Measurements from ENCODE around the gene DCDC1.

Gene DCDC1

DNA sequence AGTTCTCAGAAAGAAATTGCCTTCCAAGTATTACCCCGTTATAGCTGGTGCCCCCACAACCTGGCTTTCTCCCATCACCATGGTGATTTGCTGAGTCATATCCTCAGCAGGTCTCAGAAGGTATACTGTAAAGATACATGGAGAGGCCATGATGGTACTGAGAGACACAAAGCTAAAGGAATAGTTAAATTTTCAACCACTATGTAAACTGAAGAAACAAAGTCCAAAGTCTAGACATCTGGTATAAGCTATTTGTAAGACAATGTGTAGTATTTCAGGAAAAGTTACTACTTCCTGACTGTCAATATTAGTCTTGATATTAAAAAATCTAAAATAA, 377.1 kb downstream of the DCDC1 start:
- Histone ChIP-seq H3K4me3 (ENCODE audit: low read depth, low read length) (no peak overlapping the region), H3K9ac (ENCODE audit: low read length) (no peak overlapping the region), H4K91ac (ENCODE audit: low read depth, low read length) (no peak overlapping the region), H3K9me3 (ENCODE audit: insufficient read depth, low read depth, low read length) (no peaks in the 10 kb centered on the region), H3K79me1 (ENCODE audit: low read length) (no peaks in the 10 kb centered on the region), H3K79me2 (ENCODE audit: control insufficient read depth, insufficient read depth, low read length, poor library complexity) (no peaks in the 10 kb centered on the region), H3K4me1 (ENCODE audit: control insufficient read depth in 1 of 2, insufficient read depth in 2 of 2, low read length in 2 of 2) (no peaks in the 10 kb centered on the region), H2AK5ac (ENCODE audit: low read length) (no peak overlapping the region), H3K4ac (ENCODE audit: low read depth, low read length) (no peak overlapping the region), H3K14ac (ENCODE audit: low read length) (no peak overlapping the region), H3K4me2 (ENCODE audit: low read length) (no peak overlapping the region), H3K27me3 (ENCODE audit: insufficient read depth, low read length) (no peaks in the 10 kb centered on the region), H4K12ac (ENCODE audit: low read depth, low read length) (no peak overlapping the region), H2AFZ (ENCODE audit: insufficient read depth, low read length, poor library complexity) (no peak overlapping the region), H2BK12ac (ENCODE audit: low read length) (no peak overlapping the region), H2BK5ac (ENCODE audit: low read depth, low read length, poor library complexity) (no peak overlapping the region), H3K18ac (ENCODE audit: low read length) (no peak overlapping the region), H3K36me3 (ENCODE audit: control insufficient read depth in 1 of 2, insufficient read depth in 2 of 2, low read length in 2 of 2) (no peaks in the 10 kb centered on the region), H3K27ac (ENCODE audit: low read depth, low read length) (no peak overlapping the region), H3K23ac (ENCODE audit: low read length) (no peak overlapping the region), H2BK120ac (ENCODE audit: insufficient read depth, low read length, poor library complexity) (no peak overlapping the region), H4K8ac (ENCODE audit: low read depth, low read length) (no peak overlapping the region)
- WGBS (ENCODE audit: extremely low coverage, insufficient coverage, insufficient read length), result no CpG with 5 or more reads among the region's 1 CpG
- DNase-seq, result no peak

DNA sequence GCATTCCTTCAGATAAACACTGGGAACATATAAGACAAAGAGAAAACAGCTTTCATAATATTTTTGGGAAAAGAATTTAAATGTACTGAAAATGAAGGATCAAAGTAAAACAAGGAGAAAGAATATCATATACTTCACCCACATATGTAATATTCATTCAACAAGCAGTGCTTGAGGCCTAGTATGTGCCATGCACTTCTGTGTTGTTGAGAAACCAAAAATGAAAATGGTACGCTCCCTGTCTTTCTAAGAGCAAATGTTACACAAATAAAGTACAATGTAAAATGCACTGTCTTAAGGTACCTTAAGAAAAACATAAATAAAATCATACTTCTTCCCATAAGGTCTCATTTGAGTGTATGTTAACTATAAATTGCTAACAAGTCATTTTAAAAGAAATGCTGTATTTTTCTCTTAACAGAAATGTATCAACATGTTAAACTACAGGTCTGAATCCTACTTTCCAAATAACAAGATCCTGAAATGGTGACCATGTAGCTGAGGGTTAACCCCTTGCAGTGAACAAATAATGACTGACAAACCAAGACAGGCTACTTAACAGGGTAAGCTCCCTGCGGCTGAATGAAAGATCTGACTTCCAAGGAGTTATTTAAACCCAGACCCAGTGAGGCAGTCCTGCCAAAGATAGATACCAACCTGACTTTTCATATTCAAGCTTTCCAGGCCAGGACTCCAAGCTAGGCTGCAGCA, 377.6 kb downstream of the DCDC1 start:
- Histone ChIP-seq H4K12ac (ENCODE audit: low read depth, low read length) (no peak overlapping the region), H3K9me3 (ENCODE audit: insufficient read depth, low read depth, low read length) (no peaks in the 10 kb centered on the region), H3K27me3 (ENCODE audit: insufficient read depth, low read length) (no peaks in the 10 kb centered on the region), H2AFZ (ENCODE audit: insufficient read depth, low read length, poor library complexity) (no peak overlapping the region), H2BK120ac (ENCODE audit: insufficient read depth, low read length, poor library complexity) (no peak overlapping the region), H2AK5ac (ENCODE audit: low read length) (no peak overlapping the region), H4K8ac (ENCODE audit: low read depth, low read length) (no peak overlapping the region), H3K18ac (ENCODE audit: low read length) (no peak overlapping the region), H3K14ac (ENCODE audit: low read length) (no peak overlapping the region), H3K4me3 (ENCODE audit: low read depth, low read length) (no peak overlapping the region), H3K79me2 (ENCODE audit: control insufficient read depth, insufficient read depth, low read length, poor library complexity) (no peaks in the 10 kb centered on the region), H3K79me1 (ENCODE audit: low read length) (peaks cover 2% of the 10 kb centered on the region), H3K9ac (ENCODE audit: low read length) (no peak overlapping the region), H3K4me1 (ENCODE audit: control insufficient read depth in 1 of 2, insufficient read depth in 2 of 2, low read length in 2 of 2) (no peaks in the 10 kb centered on the region), H3K36me3 (ENCODE audit: control insufficient read depth in 1 of 2, insufficient read depth in 2 of 2, low read length in 2 of 2) (no peaks in the 10 kb centered on the region), H3K27ac (ENCODE audit: low read depth, low read length) (no peak overlapping the region), H3K4ac (ENCODE audit: low read depth, low read length) (no peak overlapping the region), H4K91ac (ENCODE audit: low read depth, low read length) (no peak overlapping the region), H2BK5ac (ENCODE audit: low read depth, low read length, poor library complexity) (no peak overlapping the region), H3K23ac (ENCODE audit: low read length) (no peak overlapping the region), H2BK12ac (ENCODE audit: low read length) (no peak overlapping the region), H3K4me2 (ENCODE audit: low read length) (no peak overlapping the region)
- no peak for DNase-seq
- no CpG with 5 or more reads among the region's 2 CpGs for WGBS (ENCODE audit: extremely low coverage, insufficient coverage, insufficient read length)

DNA sequence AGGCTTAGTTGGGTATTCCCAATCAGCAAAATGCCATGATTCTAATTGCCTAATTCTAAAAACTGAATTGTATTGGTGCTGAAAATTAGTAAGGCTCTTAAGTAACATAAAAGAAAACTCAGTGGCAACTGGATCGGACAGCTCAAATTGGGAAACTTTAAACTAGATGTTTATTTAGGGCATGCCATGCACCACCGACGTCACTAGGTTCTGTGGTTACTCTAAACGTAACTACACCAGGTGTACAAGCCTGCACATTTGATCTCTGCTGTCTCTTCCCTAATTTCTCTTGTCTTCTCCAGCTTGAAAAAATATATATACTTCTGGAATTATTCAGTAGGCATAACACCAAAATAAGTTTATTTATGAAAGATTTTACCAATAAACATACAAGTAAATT, 378.2 kb downstream of the DCDC1 start:
- no peak overlapping the region for H2BK120ac ChIP-seq (ENCODE audit: insufficient read depth, low read length, poor library complexity)
- H3K18ac ChIP-seq (ENCODE audit: low read length), result no peak overlapping the region
- H4K12ac ChIP-seq (ENCODE audit: low read depth, low read length), result no peak overlapping the region
- no peak overlapping the region for H4K91ac ChIP-seq (ENCODE audit: low read depth, low read length)
- H2AFZ ChIP-seq (ENCODE audit: insufficient read depth, low read length, poor library complexity), result no peak overlapping the region
- H3K9ac ChIP-seq (ENCODE audit: low read length), result no peak overlapping the region
- H3K79me2 ChIP-seq (ENCODE audit: control insufficient read depth, insufficient read depth, low read length, poor library complexity), result no peaks in the 10 kb centered on the region
- H3K4me3 ChIP-seq (ENCODE audit: low read depth, low read length), result no peak overlapping the region
- H3K27ac ChIP-seq (ENCODE audit: low read depth, low read length), result no peak overlapping the region
- no peaks in the 10 kb centered on the region for H3K27me3 ChIP-seq (ENCODE audit: insufficient read depth, low read length)
- no peaks in the 10 kb centered on the region for H3K4me1 ChIP-seq (ENCODE audit: control insufficient read depth in 1 of 2, insufficient read depth in 2 of 2, low read length in 2 of 2)
- no CpG with 5 or more reads among the region's 4 CpGs for WGBS (ENCODE audit: extremely low coverage, insufficient coverage, insufficient read length)
- H3K79me1 ChIP-seq (ENCODE audit: low read length), result peaks cover 2% of the 10 kb centered on the region
- no peak overlapping the region for H2BK5ac ChIP-seq (ENCODE audit: low read depth, low read length, poor library complexity)
- no peak overlapping the region for H2AK5ac ChIP-seq (ENCODE audit: low read length)
- no peak for DNase-seq
- no peaks in the 10 kb centered on the region for H3K9me3 ChIP-seq (ENCODE audit: insufficient read depth, low read depth, low read length)
- no peak overlapping the region for H2BK12ac ChIP-seq (ENCODE audit: low read length)
- H3K14ac ChIP-seq (ENCODE audit: low read length), result no peak overlapping the region
- no peak overlapping the region for H4K8ac ChIP-seq (ENCODE audit: low read depth, low read length)
- H3K4ac ChIP-seq (ENCODE audit: low read depth, low read length), result no peak overlapping the region
- H3K36me3 ChIP-seq (ENCODE audit: control insufficient read depth in 1 of 2, insufficient read depth in 2 of 2, low read length in 2 of 2), result no peaks in the 10 kb centered on the region
- H3K4me2 ChIP-seq (ENCODE audit: low read length), result no peak overlapping the region
- H3K23ac ChIP-seq (ENCODE audit: low read length), result no peak overlapping the region

DNA sequence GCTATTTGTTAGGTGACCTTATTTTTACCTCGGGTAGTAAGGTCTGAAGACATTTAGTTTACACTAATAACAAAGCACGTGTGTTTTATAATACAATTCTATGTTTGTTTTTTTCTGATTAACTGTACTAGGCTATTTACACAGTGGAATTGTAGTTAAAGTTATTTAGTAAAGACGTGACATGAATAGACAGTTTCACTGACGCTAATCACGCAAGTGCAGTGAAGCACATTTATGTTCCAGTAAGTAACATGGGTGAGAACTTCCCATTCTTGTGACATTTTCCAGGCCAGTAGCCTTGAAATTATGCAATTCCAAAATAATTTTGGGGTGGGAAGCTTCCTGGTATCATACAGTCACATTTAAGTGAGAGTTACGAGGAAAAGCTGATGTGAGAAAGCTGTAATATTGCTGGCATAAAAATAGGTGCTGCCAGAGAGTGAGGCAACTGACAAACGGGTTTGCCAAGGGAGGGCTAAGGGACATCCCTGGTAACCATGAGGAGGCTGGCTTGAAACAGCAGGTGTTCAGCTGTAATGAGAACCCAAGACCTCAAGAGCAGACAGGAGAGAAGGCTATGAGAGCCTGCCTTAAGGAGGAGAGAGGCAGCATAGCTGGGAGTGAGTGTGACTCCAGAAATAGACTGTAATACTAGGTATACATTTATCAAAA, 378.8 kb downstream of the DCDC1 start:
- H3K79me1 ChIP-seq (ENCODE audit: low read length), result peaks cover 2% of the 10 kb centered on the region

More for the DNA sequence above, 378.8 kb downstream of the DCDC1 start:
- no peak overlapping the region for H3K4me3 ChIP-seq (ENCODE audit: low read depth, low read length)
- H3K79me2 ChIP-seq (ENCODE audit: control insufficient read depth, insufficient read depth, low read length, poor library complexity), result no peaks in the 10 kb centered on the region
- H4K8ac ChIP-seq (ENCODE audit: low read depth, low read length), result no peak overlapping the region
- no peak overlapping the region for H3K23ac ChIP-seq (ENCODE audit: low read length)
- no peaks in the 10 kb centered on the region for H3K36me3 ChIP-seq (ENCODE audit: control insufficient read depth in 1 of 2, insufficient read depth in 2 of 2, low read length in 2 of 2)
- no peaks in the 10 kb centered on the region for H3K27me3 ChIP-seq (ENCODE audit: insufficient read depth, low read length)
- H4K91ac ChIP-seq (ENCODE audit: low read depth, low read length), result no peak overlapping the region
- no peak overlapping the region for H2BK120ac ChIP-seq (ENCODE audit: insufficient read depth, low read length, poor library complexity)
- DNase-seq, result no peak
- no CpG with 5 or more reads among the region's 7 CpGs for WGBS (ENCODE audit: extremely low coverage, insufficient coverage, insufficient read length)
- no peak overlapping the region for H2BK5ac ChIP-seq (ENCODE audit: low read depth, low read length, poor library complexity)
- no peak overlapping the region for H3K9ac ChIP-seq (ENCODE audit: low read length)
- no peak overlapping the region for H4K12ac ChIP-seq (ENCODE audit: low read depth, low read length)
- H3K14ac ChIP-seq (ENCODE audit: low read length), result no peak overlapping the region
- H3K4me1 ChIP-seq (ENCODE audit: control insufficient read depth in 1 of 2, insufficient read depth in 2 of 2, low read length in 2 of 2), result no peaks in the 10 kb centered on the region
- no peaks in the 10 kb centered on the region for H3K9me3 ChIP-seq (ENCODE audit: insufficient read depth, low read depth, low read length)
- no peak overlapping the region for H3K4ac ChIP-seq (ENCODE audit: low read depth, low read length)
- H2AFZ ChIP-seq (ENCODE audit: insufficient read depth, low read length, poor library complexity), result no peak overlapping the region
- H2BK12ac ChIP-seq (ENCODE audit: low read length), result no peak overlapping the region
- H2AK5ac ChIP-seq (ENCODE audit: low read length), result no peak overlapping the region
- no peak overlapping the region for H3K4me2 ChIP-seq (ENCODE audit: low read length)
- H3K27ac ChIP-seq (ENCODE audit: low read depth, low read length), result no peak overlapping the region
- no peak overlapping the region for H3K18ac ChIP-seq (ENCODE audit: low read length)

Data from trophoblast cell (in vitro differentiated cells and primary cell).